Fibroblast of skin of right biceps (primary cell): ENCODE results near the gene TMCC1.
"Not testable (repeated sequence)": the region's sequence is repeated elsewhere in the genome, so short reads cannot be mapped to it uniquely, and the experiment has no call there.

Experiments
- DNase-seq: peaks from one replicate; pipeline ENCODE4 v3.0.0-alpha.2; 2013

Gene TMCC1

DNA sequence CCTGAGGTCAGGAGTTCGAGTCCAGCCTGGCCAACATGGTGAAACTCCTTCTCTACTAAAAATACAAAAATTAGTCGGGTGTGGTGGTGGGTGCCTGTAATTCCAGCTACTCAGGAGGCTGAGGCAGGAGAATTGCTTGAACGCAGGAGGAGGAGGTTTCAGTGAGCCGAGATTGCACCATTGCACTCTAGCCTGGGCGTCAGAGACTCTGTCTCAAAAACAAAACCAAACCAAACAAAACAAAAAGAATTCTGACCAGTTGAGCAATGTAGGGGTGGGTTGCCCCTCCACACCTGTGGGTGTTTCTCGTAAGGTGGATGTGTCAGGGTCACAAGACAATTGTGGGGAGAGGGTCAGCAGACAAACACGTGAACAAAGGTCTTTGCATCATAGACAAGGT, 252.5 kb downstream of the TMCC1 start:
- not testable (repeated sequence) for DNase-seq

DNA sequence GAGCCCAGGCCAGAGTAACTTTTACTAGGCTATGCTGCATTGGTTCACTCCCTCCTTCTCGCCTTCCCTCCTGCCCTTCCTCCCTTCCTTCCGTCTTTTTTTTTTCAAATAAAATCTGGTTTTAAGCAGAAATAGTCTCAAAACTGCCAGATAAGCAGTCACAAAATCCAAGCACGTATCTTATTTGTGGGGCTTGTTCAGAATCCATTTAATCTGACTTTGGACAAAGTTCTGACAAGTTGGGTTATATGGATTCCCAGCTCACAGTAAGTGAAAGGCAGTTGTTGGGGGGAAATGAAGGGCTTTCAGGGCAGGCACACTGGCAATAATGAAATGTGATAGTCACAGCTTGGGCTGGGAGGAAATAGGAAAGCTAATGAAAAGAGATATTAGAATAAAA, 255.0 kb downstream of the TMCC1 start:
- DNase-seq, result no peak

DNA sequence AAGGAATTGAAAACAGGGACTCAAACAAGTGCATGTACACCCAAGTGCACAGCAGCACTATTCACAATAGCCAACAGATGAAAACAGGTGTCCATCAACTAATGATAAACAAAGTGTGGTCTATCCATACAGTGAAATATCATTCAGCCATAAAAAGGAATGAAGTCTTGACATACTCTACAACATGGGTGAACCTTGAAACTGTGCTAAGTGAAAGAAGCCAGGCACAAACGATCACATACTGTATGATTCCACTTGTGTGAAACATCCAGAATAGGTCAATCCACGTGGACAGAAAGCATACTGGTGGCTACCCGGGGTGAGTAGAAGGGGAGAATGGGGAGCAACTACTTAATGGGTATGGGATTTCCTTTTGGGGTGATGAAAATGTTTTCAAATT, 257.4 kb downstream of the TMCC1 start:
- DNase-seq, result no peak

DNA sequence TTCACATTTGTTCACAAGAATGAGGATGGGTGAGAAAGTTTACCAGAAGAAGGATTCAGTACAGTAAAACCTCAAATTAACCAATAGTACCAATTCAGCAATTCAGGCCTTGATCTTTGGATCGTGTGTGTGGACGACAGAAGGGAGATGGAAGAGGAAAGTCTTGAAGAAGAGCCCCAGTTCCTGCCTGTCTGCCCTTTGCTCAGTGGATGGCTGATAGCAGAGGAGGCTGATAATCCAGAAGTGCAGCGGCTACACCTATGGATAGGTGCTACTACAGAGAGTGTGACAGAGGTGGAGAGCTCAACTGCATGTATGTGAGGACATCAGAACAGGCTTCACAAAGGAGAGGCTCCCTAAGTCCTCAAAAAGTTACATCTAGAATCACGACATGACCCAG, 257.9 kb downstream of the TMCC1 start:
- DNase-seq, result no peak

DNA sequence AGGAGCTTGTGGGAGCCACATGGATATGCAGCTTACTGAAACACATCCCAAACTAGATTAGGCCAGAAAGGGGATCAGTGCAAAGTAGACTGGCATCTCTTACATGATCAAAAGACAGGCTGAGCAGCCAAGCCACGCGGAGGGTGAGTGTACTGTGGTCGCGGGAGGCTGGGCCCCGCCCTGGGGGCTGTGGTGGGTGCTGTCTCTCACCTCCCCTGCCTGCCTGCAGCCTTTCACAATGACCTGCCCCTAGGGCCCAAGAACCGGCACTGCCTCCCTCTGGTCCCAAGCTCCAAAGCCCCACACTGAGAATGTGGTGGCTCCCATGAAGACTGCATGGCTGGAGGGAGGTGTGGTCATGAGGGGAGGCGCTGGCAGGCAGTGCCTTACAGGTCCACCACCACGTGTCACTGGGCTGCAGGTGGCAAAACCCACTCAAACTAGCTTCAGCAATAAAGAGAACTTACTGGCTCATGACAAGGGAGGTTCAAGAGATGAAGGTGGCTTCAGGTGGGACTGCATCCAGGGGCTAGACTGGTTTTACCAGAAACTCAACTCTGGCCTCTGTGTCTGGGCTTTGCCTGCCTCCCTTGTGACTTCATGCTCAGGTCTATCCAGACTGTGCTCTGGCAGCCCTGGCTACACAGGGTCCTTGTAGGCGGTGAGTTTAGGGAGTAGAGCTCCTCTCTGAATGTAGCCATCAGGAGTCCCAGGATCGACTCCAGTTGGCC, 259.6 kb downstream of the TMCC1 start:
- DNase-seq, result no peak

DNA sequence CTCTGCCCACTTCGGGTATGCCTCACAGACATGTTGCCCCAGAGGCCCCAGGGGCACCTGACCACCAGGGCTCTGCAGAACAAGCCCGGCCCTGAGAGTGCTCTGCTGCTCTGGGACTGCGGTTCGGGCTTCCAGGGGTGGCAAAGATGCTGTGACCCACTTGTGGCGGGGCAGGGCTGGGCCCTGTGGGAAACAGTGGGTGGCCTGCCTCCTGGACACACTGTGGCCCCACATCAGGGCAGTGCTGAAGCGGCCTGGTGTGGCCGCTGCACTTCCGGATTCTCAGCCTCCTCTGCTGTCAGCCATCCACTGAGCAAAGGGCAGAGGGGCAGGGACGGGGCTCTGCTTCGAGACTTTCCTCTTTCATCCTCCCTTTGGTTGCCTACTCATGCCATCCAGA, 260.5 kb downstream of the TMCC1 start:
- no peak for DNase-seq

DNA sequence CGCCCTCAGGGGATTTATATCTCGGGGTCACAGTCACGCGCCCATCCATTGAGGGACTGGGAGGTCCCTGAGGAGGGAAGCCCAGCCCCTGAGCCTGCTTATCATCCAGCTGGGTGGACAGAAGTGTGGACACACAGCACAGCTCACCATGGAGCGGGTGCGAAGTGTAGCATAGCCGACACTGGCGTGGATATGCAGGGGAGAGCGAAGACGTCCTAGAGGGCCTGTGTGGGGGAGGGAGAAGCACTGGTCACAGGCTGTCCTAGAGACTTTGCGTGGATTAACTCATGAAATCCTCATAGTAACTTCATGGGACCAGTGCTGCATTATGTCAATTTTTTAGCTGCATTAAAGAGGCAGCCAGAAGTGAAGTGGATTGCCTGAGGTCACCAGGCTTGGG, 261.0 kb downstream of the TMCC1 start:
- no peak for DNase-seq

DNA sequence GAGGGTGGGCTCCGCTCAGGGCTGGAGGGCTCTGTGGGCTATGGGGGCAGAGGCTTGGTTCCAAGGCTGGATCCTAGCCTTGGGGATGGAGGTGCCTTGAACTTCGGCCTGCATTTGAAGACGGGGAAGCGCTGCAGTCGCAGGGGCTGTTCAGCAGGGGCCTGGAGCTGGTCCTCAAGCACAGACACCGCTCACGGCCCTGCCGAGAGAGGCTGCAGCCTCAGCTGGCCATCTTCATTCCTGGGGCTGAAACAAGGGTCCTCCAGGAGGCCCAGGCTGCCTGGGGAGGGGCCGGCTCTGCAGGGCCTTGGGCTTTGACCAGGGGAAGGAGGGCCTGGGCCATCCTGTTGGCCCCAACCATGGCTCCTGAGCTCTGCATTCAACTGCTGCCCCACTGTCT, 261.5 kb downstream of the TMCC1 start:
- no peak for DNase-seq

DNA sequence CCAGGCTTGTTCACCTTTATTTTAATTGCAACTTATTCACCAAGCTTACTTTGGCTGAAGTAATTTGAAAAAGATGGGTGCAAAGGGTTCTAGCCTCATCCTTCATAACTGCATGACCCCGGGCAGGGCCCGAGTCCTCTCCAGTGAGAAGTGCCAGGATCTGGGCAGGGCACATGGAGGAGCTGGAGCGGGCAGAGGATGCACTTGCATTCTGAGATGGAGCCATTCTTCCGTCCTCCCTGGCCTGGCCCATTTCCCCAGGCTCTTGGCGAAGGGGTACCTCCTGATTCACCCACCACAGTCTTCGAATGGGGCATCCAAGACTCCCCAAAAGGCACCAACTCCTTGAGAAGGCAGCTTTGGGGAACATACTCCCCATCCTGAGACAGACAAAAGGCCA, 264.5 kb downstream of the TMCC1 start:
- DNase-seq, result no peak

DNA sequence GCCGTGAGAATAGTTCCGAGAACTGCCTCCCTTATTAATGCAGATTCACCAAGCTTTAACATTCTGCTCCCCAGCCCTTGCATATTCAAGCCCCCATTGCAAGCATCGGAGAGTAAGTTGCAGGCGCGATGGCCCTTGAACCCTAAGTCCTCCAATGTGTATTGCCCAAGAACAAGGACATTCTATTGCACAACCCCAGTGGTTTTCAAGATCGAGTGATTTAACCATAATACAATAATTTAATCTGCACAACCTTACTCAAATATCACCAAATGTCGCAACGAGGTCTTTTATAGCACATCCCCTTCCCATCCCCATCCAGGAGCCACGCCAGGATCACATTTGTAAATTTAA, 265.4 kb downstream of the TMCC1 start:
- no peak for DNase-seq

DNA sequence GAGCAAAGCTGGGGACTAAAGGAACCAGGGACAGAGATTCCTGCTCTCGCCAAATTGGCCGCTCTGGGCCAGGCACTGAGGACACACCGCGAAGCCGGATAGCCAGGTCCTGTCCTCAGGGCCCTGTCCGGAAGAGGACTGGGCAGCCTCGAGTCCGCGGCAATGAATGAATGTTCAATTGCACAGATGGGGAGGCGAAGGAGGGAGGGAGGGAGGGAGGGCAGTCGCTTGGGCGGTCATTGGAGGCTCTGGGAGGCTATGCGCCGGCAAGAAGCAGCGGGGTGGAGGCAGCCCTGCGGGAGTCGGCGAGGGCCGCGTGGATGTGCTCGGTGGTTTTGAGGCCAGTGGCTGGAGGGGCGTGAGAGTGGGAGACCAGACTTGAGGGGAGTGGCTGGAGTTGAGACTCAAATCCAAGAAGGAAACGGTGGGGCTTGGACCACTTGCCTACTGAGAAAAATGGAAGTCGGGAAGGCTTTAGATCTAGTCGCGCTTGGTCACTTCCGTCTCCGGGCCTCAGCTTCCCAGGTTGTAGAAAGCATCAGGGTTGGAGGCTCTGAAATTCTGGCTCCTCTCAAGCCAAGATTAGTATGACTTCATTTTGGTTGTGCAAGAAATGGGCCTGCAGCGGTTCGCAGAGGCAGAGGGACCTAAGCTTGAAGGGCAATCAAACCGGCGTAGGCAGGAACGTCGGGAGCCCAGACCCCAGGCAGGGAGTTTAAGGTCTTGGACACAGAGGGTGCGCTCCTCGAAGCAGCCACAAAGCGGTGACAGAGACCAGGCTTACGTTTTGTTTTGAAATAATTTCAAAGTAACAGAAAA, 266.0 kb downstream of the TMCC1 start:
- peak; percentile 78 for DNase-seq

DNA sequence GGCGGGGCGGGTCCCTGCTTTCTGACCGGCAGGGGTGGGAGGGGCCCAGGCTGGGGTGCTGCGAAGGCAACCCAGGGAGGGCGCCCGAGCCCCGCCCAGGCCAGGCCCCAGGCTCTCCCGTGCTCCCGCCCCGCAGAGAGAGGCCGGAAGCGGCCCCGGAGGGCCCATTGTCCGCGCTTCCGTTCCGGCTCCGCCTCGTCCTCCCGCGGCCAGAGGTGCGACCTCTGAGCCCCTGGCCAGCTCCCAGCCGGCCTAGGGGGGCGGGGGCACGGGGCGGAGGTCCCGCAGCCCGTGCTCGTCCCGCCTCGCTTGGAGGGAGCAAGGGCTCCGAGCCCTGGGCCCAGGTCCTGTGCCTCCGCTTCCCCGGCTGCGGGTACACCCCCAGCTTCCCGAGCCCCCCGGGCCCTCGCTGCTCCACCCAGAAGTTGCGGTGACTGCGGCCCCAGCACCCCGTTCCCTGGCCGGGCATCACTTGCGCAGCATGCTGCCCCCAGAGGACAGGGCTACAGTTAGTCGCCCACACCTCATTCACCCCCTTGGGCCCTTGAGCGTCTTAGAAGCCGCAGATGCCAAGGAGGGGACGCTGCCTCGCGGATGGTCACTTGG, 266.7 kb downstream of the TMCC1 start:
- DNase-seq, result peak; percentile 84

DNA sequence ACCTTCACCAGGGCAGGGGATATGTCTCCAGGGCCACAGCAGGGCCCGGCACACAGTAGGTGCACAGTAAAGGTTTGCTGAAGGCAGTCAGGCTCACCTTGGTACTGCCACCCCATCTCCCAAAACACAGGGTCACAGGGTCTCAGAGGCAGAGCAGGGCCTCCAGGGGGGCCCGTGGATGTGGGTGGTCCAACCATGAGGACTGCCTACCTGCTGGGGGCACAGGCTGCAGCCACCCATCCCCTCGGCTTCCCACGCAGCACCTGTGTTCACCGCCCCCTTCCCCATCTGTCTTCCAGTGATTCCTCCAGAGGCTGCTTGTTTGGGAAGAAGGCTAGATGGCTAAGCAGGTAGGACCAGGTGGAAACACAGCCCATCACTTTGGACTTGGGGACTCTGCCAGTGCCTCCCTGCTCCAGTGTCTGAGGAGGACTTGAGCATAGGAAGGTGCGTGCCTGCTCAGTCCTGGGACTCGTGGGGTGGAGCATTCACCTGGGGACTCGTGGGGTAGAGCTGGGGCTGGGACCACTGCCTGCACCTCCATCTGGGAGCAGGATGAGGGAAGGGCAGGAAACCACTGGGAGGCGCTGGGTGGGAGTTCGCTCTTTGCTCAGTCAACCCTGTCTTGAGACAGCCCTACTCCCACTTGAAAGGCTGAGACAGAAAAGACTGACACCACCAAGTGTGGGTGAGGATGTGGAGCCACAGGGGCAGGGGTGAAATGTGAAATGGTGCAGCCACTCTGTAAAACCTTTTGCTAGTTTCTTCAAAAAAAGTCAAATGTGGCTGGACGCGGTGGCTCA, 268.2 kb downstream of the TMCC1 start:
- DNase-seq, result no peak

DNA sequence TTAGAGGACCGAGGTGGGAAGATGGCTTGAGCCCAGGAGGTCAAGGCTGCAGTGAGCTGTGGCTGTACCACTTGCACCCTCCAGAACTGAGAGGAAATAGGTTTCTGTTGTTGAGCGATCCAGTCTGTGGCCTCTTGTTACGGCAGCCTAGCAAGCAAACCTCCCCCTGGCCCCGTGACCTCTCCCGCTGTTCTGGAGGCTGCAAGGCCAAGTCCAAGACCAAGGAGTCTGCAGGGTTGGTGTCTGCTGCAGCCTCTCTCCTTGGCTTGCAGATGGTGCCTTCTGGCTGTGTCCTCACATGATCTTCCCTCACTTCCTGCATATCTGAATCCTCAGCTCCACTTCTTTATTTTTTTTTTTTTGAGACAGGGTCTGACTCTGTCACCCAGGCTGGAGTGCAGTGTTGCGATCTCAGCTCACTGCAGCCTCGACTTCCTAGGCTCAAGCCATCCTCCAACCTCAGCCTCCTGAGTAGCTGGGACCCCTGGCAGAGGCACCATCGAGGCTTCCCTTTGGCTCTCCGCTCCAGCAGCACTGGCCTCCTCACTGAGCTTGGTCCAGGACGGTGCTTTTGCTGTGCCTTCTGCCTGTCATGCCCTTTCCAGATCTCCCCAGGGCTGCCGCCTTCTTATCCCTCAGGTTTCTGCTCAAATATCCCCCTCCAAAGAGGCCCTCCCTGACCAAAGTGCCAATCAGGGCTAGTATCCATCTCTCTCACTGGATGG, 269.0 kb downstream of the TMCC1 start:
- no peak for DNase-seq

DNA sequence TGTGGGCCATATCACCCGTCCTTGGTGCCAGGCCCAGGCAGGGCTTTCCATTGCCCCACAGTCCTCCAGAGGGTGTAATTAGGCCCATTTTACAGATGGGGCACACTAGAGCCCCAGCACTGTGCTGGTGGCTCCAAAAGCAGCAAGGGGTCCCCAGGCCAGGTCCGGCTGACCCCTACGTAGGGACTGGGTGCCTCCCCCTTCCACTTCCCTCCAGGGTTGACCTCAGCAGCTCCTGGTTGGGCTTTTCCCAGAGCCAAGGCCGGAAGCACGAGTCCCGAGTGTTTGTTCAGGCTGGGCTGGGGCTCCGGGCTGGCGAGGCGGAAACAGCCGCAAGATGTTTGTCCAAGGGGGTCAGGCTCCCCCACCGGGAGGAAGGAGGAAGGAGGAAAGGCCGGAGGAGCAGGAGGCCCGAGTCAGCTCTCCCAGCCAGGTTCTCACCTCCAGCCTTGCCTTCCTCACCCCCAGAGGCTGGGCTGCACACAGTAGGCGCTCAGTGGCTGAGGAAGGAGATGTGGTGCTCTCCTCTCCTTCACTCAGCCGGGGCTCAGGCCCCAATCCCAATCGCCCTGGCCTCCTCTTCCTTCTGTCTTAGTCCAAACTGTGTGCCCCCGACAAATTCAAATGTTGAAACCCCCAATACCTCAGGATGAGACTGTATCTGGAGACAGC, 269.9 kb downstream of the TMCC1 start:
- no peak for DNase-seq

DNA sequence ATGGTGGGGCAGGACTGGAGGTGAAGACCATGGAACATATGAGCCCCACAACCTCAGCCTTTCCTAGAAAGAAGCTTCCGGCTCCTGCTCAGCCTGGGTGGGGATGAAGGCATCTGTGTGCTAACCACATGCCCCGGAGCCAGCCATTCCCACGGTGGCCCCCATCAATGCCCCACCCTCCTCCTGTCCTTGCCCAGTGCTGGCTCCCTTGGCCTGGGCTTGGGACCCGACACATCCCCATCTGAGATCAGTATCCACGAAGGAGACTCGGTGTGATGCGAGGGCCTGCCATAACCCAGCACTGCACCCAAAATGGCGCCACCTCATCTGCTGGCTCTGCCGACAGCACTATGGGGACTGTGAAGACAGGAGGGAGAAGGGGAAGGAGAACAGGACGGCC, 270.6 kb downstream of the TMCC1 start:
- no peak for DNase-seq

DNA sequence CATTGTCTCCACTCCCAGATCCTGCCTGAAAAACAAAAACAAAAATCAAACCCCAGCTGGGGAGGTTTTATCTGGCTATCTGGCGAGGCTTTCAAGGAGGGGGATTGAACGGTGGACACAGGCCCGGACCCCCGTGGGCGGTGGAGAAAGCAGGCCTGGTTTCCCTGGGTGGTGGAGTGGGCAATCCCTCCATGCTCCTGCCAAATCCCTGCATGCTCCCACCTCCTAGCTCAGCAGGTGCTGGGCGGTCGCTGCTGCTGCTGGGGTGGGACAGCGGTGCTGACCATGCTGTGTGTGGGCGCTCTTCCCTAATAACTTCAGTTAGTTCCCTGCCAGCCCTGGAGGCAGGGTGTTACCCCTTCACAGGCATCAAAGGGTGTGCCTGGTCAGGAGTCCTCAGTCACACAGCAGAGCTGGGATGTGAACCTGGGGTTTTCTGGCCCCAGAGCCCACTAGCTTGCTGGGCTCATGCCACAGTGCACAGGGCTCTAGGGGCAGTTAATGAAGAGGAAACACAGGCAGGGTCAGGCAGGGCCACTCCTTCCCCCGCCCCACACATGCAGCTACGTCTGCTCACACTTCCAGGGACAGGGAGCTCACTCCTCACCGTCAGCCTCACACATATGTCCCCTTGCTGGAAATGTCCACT, 271.2 kb downstream of the TMCC1 start:
- DNase-seq, result no peak

DNA sequence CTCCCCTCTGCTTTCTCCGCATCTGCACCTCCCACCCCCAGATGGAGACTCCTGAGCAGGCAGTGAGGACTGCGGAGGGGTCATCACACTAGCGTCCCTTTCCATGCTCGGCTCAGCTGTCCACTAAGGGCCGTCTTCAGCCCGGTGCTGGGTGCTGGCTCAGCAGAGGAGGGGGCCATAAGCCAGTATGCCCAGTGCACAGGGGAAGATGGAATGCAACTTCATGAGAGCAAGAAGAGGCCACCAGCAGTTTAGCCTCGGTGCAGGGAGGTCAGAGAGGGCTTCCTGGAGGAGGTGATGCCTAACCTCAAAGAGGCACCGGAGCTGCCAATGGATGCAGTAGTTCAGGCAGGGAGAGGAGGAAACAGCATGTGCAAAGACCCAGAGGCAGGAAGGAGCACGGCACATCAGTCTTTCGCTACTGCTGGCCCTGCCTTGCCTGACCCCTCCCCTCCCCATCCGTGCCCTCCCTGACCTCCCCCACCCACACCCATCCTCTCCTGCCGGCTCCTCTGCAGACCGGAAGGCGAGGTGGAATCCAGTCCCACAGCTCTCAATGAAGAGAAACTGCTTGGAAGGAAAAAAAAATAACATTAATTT, 271.8 kb downstream of the TMCC1 start:
- no peak for DNase-seq

DNA sequence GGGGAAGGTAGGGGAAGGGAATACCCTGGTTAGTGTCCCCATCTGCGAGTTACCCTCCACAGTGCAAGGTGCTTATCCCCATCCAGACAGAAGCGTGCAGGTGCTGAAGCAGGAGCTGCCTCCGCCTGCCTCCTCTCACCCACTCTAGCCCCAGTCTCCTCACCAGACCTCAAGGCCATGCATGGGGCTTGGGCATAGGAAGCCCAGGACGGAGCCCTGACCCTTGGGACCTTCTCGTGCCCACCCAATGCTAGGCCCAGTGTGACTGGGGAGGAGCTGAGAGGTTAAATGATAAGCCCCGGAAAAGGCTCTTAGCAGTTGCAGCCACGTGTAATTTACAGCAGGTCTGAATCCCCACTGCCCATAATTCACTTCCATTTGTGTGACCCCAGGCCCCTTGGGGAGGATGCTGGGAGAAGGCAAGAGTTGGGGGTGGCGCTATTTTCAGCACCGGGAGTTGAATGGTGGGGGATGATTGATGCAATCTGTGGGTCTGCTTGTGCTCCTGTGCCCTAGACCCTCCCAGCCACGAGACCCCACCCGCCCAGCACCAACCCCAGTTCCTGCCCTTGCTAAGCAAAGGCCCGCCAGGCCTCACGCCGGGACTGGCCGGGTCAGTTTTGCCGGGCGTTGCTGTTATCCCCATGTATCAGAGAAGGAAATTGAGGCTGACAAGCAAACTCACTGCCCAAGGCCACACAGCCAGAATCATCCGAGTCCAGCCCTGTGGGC, 272.5 kb downstream of the TMCC1 start:
- no peak for DNase-seq

DNA sequence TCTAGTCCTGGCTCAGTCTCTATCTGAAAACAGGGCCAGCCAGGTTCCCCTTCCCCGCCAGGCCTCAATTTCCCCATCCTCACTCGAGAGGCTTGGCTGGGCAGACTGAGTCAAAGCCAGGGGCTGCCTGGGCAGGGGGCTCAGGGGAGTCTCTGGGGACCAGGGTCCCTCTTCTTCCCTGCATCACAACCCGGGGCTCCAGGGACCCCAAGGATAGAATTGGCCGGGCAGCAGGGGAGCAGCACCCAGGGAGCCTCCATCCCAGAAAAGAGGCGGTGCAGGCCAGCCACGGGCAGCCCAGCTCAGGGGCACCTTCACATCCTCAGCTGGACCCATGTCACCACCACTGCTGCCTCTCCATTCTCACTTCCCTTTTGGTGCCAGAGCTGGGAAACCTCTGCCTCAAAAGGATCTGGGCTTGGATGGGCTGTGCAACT, 273.8 kb downstream of the TMCC1 start:
- no peak for DNase-seq
